Effector CD8-positive, alpha-beta T cell (primary cell): ENCODE measurements around the gene RYR3.

Experiments used
- DNase-seq: peaks from one replicate; lab custom pipeline; 2025; lab: John Stamatoyannopoulos, UW

RYR3 gene

GRCh38 chr15:33882921-33883320, 572.2 kb downstream of the RYR3 start:
- DNase-seq = no peak

DNA sequence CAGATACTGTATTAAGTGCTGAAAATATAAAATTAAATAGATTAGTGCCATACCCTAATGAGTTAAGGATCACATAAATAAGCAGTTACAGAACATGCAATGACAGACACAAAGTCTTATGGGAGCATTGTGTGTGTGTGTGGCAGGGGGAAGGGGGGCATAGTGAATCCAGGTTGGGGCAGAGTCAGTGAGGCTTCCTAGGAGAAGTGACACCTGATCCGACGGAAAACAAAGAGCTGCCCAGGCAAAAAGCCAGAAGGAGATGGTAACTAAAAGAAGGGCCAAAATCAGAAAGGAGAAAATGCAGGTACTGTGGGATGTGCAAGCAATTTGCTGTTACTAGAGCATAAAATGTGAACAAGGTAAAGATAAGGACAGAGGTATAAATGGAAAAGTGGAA, 577.4 kb downstream of the RYR3 start:
- no peak for DNase-seq

GRCh38 chr15:33894193-33894592, 583.4 kb downstream of the RYR3 start:
- DNase-seq = no peak

DNA sequence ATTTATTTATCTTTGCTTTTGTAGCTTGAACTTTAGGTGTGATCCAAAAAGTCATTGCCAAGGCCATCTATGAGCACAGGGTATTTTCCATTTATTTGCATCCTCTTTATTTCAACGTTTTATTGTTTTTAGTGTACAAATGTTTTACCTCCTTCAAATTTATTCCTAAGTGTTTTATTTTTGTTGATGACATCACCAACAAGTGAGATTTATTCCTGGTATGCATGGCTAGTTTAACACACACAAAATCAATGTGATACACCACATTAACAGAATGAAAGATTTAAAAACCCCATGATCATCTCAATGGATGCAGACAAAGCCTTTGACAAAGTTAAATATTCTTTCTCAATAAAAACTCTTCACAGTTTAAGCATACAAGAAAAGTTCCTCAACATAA, 591.3 kb downstream of the RYR3 start:
- no peak for DNase-seq

GRCh38 chr15:33903661-33904060, 592.9 kb downstream of the RYR3 start:
- DNase-seq = no peak

DNA sequence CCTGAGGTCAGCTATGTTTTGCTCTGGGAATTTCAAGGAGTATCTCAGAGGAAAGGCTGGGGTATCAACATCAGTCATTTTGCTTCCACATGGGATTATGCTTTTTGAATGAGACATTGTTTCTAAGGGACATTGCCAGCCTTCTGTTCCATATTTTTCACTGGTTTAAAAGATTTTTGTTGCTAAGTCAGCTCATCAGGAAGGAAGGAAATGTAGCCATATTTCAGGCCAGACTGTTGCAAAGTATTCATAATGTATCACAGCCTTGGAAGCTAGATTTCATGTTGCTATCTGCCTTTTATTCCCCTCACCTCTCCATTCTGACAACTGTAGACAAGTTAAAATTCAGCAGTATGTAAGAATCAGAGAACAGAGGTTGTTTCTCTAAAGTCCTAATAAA, 596.6 kb downstream of the RYR3 start:
- DNase-seq = no peak

DNA sequence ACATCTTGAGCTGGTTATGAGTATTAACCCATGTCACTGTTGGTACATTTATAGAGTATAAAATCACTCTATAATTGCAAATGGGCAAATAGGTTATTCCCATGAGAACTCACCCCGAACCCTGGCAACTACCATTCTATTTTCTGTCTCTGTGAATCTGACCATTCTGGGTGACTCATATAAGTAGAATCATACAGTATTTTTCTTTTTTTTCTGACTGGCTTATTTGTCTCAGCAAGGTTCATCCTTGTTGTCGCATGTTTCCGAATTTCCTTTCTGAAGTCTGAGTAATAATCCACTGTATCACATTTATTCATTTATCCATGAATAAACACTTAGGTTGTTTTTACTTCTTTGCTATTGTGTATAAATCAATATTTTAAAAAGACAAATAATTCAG, 597.6 kb downstream of the RYR3 start:
- no peak for DNase-seq

GRCh38 chr15:33910741-33911140, 600.0 kb downstream of the RYR3 start:
- no peak for DNase-seq

GRCh38 chr15:33912326-33912725, 601.6 kb downstream of the RYR3 start:
- DNase-seq = no peak

GRCh38 chr15:33913459-33913858, 602.7 kb downstream of the RYR3 start:
- DNase-seq = no peak
